SK-N-SH (cell line): ENCODE results near the gene TMEM80. TPM values are rescaled to one million over a fixed set of nuclear protein-coding genes. Genes with fewer than 3 reads are reported as not detected.

Experiments
- CTCF ChIA-PET: fragments of 300-600, 350-600 bp; formaldehyde crosslinking; extraction: SDS; loops from one replicate; lab custom pipeline; 2021; lab: Yijun Ruan, JAX
- POLR2A ChIA-PET: fragments of 350-600 bp; sonication (Branson Sonifier 250); formaldehyde crosslinking; extraction: SDS; loops from one replicate; lab custom pipeline; 2020; ENCODE audit warnings: antibody characterized with exemption, inconsistent platforms; lab: Yijun Ruan, JAX
- DNase-seq: peaks from one replicate; pipeline ENCODE4 v3.0.0; 2012
- H2AFZ ChIP-seq: fragments of 200-600 bp; sonication (generic); 2 replicates; pipeline ENCODE4 v1.8.1; 2016; ENCODE audit warnings: antibody characterized with exemption, mild to moderate bottlenecking, low read depth
- H3F3A ChIP-seq: fragments of 200-600 bp; sonication (generic); replicated peaks from 2 replicates; pipeline ENCODE3; 2016; ENCODE audit warnings: antibody characterized with exemption, mild to moderate bottlenecking; ENCODE audit not compliant: insufficient read depth
- H3K27ac ChIP-seq, 2 experiments: fragments of 200-500 bp in 1 of 2; fragments of 200-600 bp in 1 of 2; sonication (Bioruptor generic) in 1 of 2; sonication (generic), shearing (Covaris generic) in 1 of 2; 2 replicates each; pipeline versions ENCODE4 v1.5.1 to v1.6.1; 2014 to 2016; ENCODE audit warnings: low read depth in 2 of 2, inconsistent platforms in 1 of 2, low read length in 1 of 2, mild to moderate bottlenecking in 1 of 2, mixed read lengths in 1 of 2
- H3K27me3 ChIP-seq: fragments of 200-600 bp; sonication (generic), shearing (Covaris generic); 2 replicates; pipeline ENCODE4 v1.6.1; 2016; ENCODE audit warnings: mixed run types; ENCODE audit not compliant: insufficient read depth
- H3K36me3 ChIP-seq, 2 experiments: fragments of 200-500 bp in 1 of 2; fragments of 200-600 bp in 1 of 2; sonication (Bioruptor generic) in 1 of 2; sonication (generic) in 1 of 2; replicated peaks in 1 of 2; 2 replicates each; pipeline versions ENCODE3 to v1.5.1; 2014 to 2016; ENCODE audit warnings: low read length in 1 of 2, mild to moderate bottlenecking in 1 of 2; ENCODE audit not compliant: insufficient read depth in 2 of 2, control insufficient read depth in 1 of 2
- H3K4me1 ChIP-seq, 2 experiments: fragments of 200-500 bp in 1 of 2; fragments of 200-600 bp in 1 of 2; sonication (Bioruptor generic) in 1 of 2; sonication (generic), shearing (Covaris generic) in 1 of 2; 2 replicates each; pipeline versions ENCODE4 v1.5.1 to v1.6.1; 2014 to 2016; ENCODE audit warnings: low read depth in 1 of 2, low read length in 1 of 2, mixed run types in 1 of 2; ENCODE audit not compliant: insufficient read depth in 2 of 2, control insufficient read depth in 1 of 2
- H3K4me2 ChIP-seq: fragments of 200-600 bp; sonication (generic), shearing (Covaris generic); 2 replicates; pipeline ENCODE4 v1.6.1; 2017; ENCODE audit warnings: mixed run types
- H3K4me3 ChIP-seq, 2 experiments: fragments of 200-500 bp in 1 of 2; fragments of 200-600 bp in 1 of 2; sonication (Bioruptor generic) in 1 of 2; sonication (generic), shearing (Covaris generic) in 1 of 2; 2 replicates each; pipeline versions ENCODE4 v1.5.1 to v1.8.1; 2014 to 2016; ENCODE audit warnings: low read depth in 2 of 2, inconsistent platforms in 1 of 2, low read length in 1 of 2, mild to moderate bottlenecking in 1 of 2, mixed read lengths in 1 of 2, moderate library complexity in 1 of 2
- H3K79me2 ChIP-seq: fragments of 200-600 bp; sonication (generic); 2 replicates; pipeline ENCODE4 v1.8.1; 2017; ENCODE audit warnings: mild to moderate bottlenecking; ENCODE audit not compliant: insufficient read depth
- H3K9ac ChIP-seq: fragments of 200-600 bp; sonication (generic); 2 replicates; pipeline ENCODE4 v1.6.1; 2017; ENCODE audit warnings: mixed run types
- H3K9me2 ChIP-seq: fragments of 200-600 bp; sonication (generic); 2 replicates; pipeline ENCODE4 v1.6.1; 2017; ENCODE audit warnings: mixed run types
- H3K9me3 ChIP-seq: fragments of 200-600 bp; sonication (generic); 2 replicates; pipeline ENCODE4 v1.6.1; 2017; ENCODE audit warnings: mixed run types, mild to moderate bottlenecking, moderate library complexity
- H4K20me1 ChIP-seq: fragments of 200-600 bp; sonication (generic); 2 replicates; pipeline ENCODE4 v1.6.1; 2017; ENCODE audit warnings: mild to moderate bottlenecking, mixed run types; ENCODE audit not compliant: insufficient read depth
- CHD2 ChIP-seq: fragments of 150-350 bp; IDR thresholded peaks from 2 replicates; pipeline ENCODE4 v1.6.1; 2018; ENCODE audit warnings: low read length; ENCODE audit not compliant: partially characterized antibody
- CTCF ChIP-seq: fragments of 200-600 bp; sonication (generic); IDR thresholded peaks from 2 replicates; pipeline ENCODE4 v1.6.1; 2017; ENCODE audit warnings: antibody characterized with exemption, mild to moderate bottlenecking, moderate library complexity
- ELF1 ChIP-seq: IDR thresholded peaks from 2 replicates; pipeline ENCODE4 v1.4.0; 2012
- EP300 ChIP-seq, 2 experiments: IDR thresholded peaks; 2 replicates each; pipeline versions ENCODE4 v1.4.0 to v1.6.1; 2012; ENCODE audit warnings: borderline replicate concordance in 1 of 2, low read depth in 1 of 2, low read length in 1 of 2
- GABPA ChIP-seq: IDR thresholded peaks from 2 replicates; pipeline ENCODE4 v1.4.0; 2012; ENCODE audit warnings: low read depth, mild to moderate bottlenecking
- GATA2 ChIP-seq: sonication (generic); formaldehyde crosslinking; IDR thresholded peaks from 2 replicates; pipeline ENCODE4 v1.5.0; 2020; ENCODE audit warnings: mild to moderate bottlenecking, missing genetic modification reagents
- JUND ChIP-seq: IDR thresholded peaks from 2 replicates; pipeline ENCODE4 v1.4.0; 2012
- MAX ChIP-seq: IDR thresholded peaks from 2 replicates; pipeline ENCODE4 v1.4.0; 2012; ENCODE audit warnings: low read depth
- MEF2A ChIP-seq: IDR thresholded peaks from 2 replicates; pipeline ENCODE4 v1.4.0; 2012; ENCODE audit warnings: low read depth, borderline replicate concordance
- NFIC ChIP-seq: IDR thresholded peaks from 2 replicates; pipeline ENCODE4 v1.4.0; 2012; ENCODE audit warnings: borderline replicate concordance
- PBX3 ChIP-seq: IDR thresholded peaks from 2 replicates; pipeline ENCODE4; 2012
- POLR2AphosphoS5 ChIP-seq: IDR thresholded peaks from 2 replicates; pipeline ENCODE4 v1.6.1; 2012; ENCODE audit warnings: low read depth, low read length
- RAD21 ChIP-seq: IDR thresholded peaks from 2 replicates; pipeline ENCODE4 v1.6.1; 2012; ENCODE audit warnings: mild to moderate bottlenecking, low read length
- RXRA ChIP-seq: IDR thresholded peaks from 2 replicates; pipeline ENCODE4 v1.4.0; 2012; ENCODE audit warnings: low read depth, mild to moderate bottlenecking, borderline replicate concordance
- SIN3A ChIP-seq: IDR thresholded peaks from 2 replicates; pipeline ENCODE4 v1.6.1; 2012; ENCODE audit warnings: low read depth, mild to moderate bottlenecking, low read length, moderate library complexity, borderline replicate concordance
- SMC3 ChIP-seq: IDR thresholded peaks from 2 replicates; pipeline ENCODE4 v1.6.1; 2012; ENCODE audit warnings: low read depth, low read length, improper control_type of control experiment
- TEAD4 ChIP-seq: IDR thresholded peaks from 2 replicates; pipeline ENCODE4 v1.4.0; 2012; ENCODE audit warnings: mild to moderate bottlenecking, borderline replicate concordance; ENCODE audit not compliant: insufficient read depth
- YY1 ChIP-seq: IDR thresholded peaks from 2 replicates; pipeline ENCODE4 v1.4.0; 2012; ENCODE audit warnings: low read depth, mild to moderate bottlenecking
- WGBS: methylation state at CpG from one replicate; pipeline ENCODE4 v1.1.6; 2017; ENCODE audit warnings: low lambda C conversion rate; 5-methylcytosine and 5-hydroxymethylcytosine counted together
- polyA plus RNA-seq, 3 experiments: library from polyadenylated mRNA; depleted of rRNA; stranded (reverse); fragments of >200 nt; gene quantifications; 2 replicates each; pipeline ENCODE4 v1.2.3, GENCODE V29; 2012

TMEM80 gene
- polyA plus RNA-seq, 1 of the 3 experiments (the other 2 are of a cell fraction): 40.4 TPM

GRCh38 chr11:723120-723883 is 27.7 kb downstream of the TMEM80 start:
- POLR2A ChIA-PET: no interaction called here
- H3K27me3 ChIP-seq: peaks cover 47% of the 10 kb centered on the region
- no peaks in the 10 kb centered on the region for H3K79me2 ChIP-seq
- CTCF ChIA-PET: interaction anchor here (0.6 to 11.8 kb wide), 27 partner anchors 9 to 298 kb away, joined by 3 to 150 read pairs (median 4); partner anchors contain the start of genes DEAF1, LMNTD2, PHRF1 and TALDO1
- H3K36me3 ChIP-seq: no peaks in the 10 kb centered on the region
- peak overlapping the region; percentile 49; the same call in 1 of the 2 replicates for H3K4me2 ChIP-seq
- peaks cover 9% of the 10 kb centered on the region for H3F3A ChIP-seq
- 27% methylated on average over 8 of the region's 8 CpGs for WGBS
- no peak for TF ChIP-seq NFIC
- TF ChIP-seq CTCF: peak; percentile 73
- peak; percentile 80 for TF ChIP-seq RAD21
- TF ChIP-seq ELF1: no peak
- peak; percentile 33; the same call in 1 of the 2 replicates for TF ChIP-seq SMC3
- no peak for TF ChIP-seq GATA2 (CRISPR knock-in tag)
- no peaks in the 10 kb centered on the region for H3K9me3 ChIP-seq
- no peak overlapping the region for H3K9ac ChIP-seq
- no peaks in the 10 kb centered on the region for H3K9me2 ChIP-seq
- H3K4me1 ChIP-seq: peaks cover 0 to 20% of the 10 kb centered on the region in 2 experiments; a peak in 1 of 4 replicates
- peak; percentile 70 for DNase-seq
- H3K27ac ChIP-seq: no peak overlapping the region
- H4K20me1 ChIP-seq: no peaks in the 10 kb centered on the region
- H2AFZ ChIP-seq: no peak overlapping the region
- H3K4me3 ChIP-seq: peak overlapping the region in 1 of 2 experiments; percentile 42; a peak in 1 of 4 replicates

DNA sequence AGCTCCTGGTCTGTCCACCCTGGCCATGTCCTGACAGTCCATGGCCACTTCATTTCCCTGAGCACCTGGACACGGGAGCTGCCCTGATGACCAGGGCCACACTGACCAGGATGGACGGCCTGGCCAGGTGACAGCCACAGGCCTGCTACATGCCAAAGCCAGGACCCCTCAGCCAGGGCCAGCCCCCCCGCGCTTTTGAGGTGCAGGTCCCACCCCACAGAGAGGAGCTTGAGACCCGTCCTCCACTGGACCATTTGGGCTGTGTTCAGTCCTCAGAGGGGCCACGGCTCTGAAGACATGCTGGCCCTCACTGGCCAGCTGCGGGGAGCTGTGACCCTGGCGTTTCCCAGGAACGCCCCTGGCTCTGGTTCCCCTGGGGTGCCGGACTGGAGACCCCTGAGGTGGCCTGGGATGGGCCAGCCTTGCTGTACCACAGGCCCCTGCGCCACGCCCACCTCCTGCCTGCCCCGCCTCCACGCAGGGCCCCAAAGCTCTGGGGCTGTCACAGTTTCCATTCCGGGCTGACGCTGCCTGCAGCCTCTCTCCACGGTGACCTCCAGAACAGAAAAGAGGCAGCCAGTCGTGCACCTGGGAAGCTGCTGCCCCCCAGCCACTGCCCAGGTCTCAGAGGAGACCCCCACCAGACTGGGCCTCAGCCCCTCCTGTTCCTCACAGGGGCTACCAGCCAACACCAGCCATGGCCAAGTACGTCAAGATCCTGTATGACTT is 28.6 kb downstream of the TMEM80 start:
- Histone ChIP-seq H3K27me3 (peaks cover 43% of the 10 kb centered on the region), H3K4me1 (peaks cover 0 to 21% of the 10 kb centered on the region in 2 experiments; a peak in 1 of 4 replicates), H3K36me3 (no peaks in the 10 kb centered on the region), H3K9ac (no peak overlapping the region), H3K79me2 (no peaks in the 10 kb centered on the region), H3K4me3 (no peak overlapping the region), H3K4me2 (no peak overlapping the region), H4K20me1 (no peaks in the 10 kb centered on the region), H2AFZ (no peak overlapping the region), H3K9me3 (no peaks in the 10 kb centered on the region), H3K27ac (no peak overlapping the region), H3K9me2 (no peaks in the 10 kb centered on the region), H3F3A (peaks cover 9% of the 10 kb centered on the region)
- DNase-seq: peak; percentile 30
- ChIA-PET POLR2A (interaction anchor here (0.6 kb wide), 2 partner anchors 24 to 32 kb away, joined by 3 read pairs; no protein-coding TSS in a partner anchor), CTCF (interaction anchor here (0.6 to 11.8 kb wide), 22 partner anchors 12 to 299 kb away, joined by 3 to 150 read pairs (median 4); partner anchors contain the start of genes DEAF1, LMNTD2, PHRF1 and TALDO1)
- WGBS: 73% methylated on average over 7 of the region's 19 CpGs
- TF ChIP-seq YY1 (no peak), GABPA (no peak), POLR2AphosphoS5 (no peak), RAD21 (no peak), RXRA (no peak), MEF2A (no peak), CHD2 (no peak), PBX3 (no peak), MAX (no peak), CTCF (no peak), ELF1 (no peak), NFIC (no peak), EP300 (IDR thresholded peaks at IDR 0.05; ENCODE audit: borderline replicate concordance in 1 of 2, low read depth in 1 of 2, low read length in 1 of 2) (no peak), SIN3A (no peak), JUND (no peak), TEAD4 (no peak)
